ENCODE data around the gene LEP. TPM values are rescaled to one million over a fixed set of nuclear protein-coding genes. Genes with fewer than 3 reads are reported as not detected.
A peak's percentile ranks its signal among the peaks of the same experiment; 100 is the strongest.
"Not testable (repeated sequence)": the region's sequence is repeated elsewhere in the genome, so short reads cannot be mapped to it uniquely, and the experiment has no call there.

The LEP gene
- total RNA-seq, 1 experiment from 2014 or later = not detected

GRCh38 chr7:128236924-128237586, 4.0 kb upstream of the LEP start:
- Histone ChIP-seq H3K4me1 (ENCODE audit: control insufficient read depth in 1 of 2, insufficient read depth in 2 of 2, low read length in 2 of 2) (peaks cover 0 to 9% of the 10 kb centered on the region in 2 experiments; a peak in 2 of 4 replicates), H3K9ac (ENCODE audit: low read length) (no peak overlapping the region), H3K36me3 (ENCODE audit: control insufficient read depth in 1 of 2, insufficient read depth in 2 of 2, low read length in 2 of 2) (no peaks in the 10 kb centered on the region), H4K20me1 (ENCODE audit: insufficient read depth) (no peaks in the 10 kb centered on the region), H2AFZ (ENCODE audit: low read depth, low read length, poor library complexity, severe bottlenecking) (no peak overlapping the region), H3K9me2 (ENCODE audit: insufficient read depth) (no peaks in the 10 kb centered on the region), H3K9me3 (ENCODE audit: control insufficient read depth in 1 of 2, insufficient read depth in 1 of 2, low read depth in 1 of 2, low read length in 2 of 2) (no peaks in the 10 kb centered on the region), H3K79me2 (ENCODE audit: insufficient read depth, low read length) (no peaks in the 10 kb centered on the region), H3K4me3 (replicated peaks in 1 of 2; ENCODE audit: low read depth in 1 of 2, low read length in 2 of 2) (no peak overlapping the region), H3K4me2 (ENCODE audit: low read length) (peak overlapping the region; percentile 31; the same call in 1 of the 2 replicates), H3K27ac (ENCODE audit: low read depth, low read length) (no peak overlapping the region), H3K27me3 (ENCODE audit: insufficient read depth, low read length) (no peaks in the 10 kb centered on the region)
- ChIA-PET CTCF (no interaction called here), RAD21 (ENCODE audit: low non-redundant PET in 1 of 2, low total read pairs in 2 of 2, uncharacterized antibody in 2 of 2, unreplicated experiment in 2 of 2) (no interaction called here), POLR2A (no interaction called here)
- ATAC-seq (peak; percentile 57), DNase-seq (ENCODE audit: low read depth, low spot score) (no peak)
- TF ChIP-seq MAX (IDR thresholded peaks at IDR 0.05) = no peak
- no peak for TF ChIP-seq SP1 (IDR thresholded peaks at IDR 0.05; ENCODE audit: low read depth)
- no peak for TF ChIP-seq TCF7L2 (IDR thresholded peaks at IDR 0.05; ENCODE audit: borderline replicate concordance, extremely low read depth, insufficient read depth, insufficient read length)
- no peak for TF ChIP-seq RAD21 (IDR thresholded peaks at IDR 0.05; ENCODE audit: low read depth)
- TF ChIP-seq POLR2A (IDR thresholded peaks at IDR 0.05; ENCODE audit: borderline replicate concordance, extremely low read depth, insufficient read depth, insufficient read length) = no peak
- BruUV-seq (replicated peaks) = no TSS peak
- intact Hi-C loops (cut with micrococcal nuclease) = no loop called here

- H3K27ac ChIP-seq (ENCODE audit: low read depth, low read length); BruUV-seq (replicated peaks); H3K79me2 ChIP-seq (ENCODE audit: insufficient read depth, low read length); intact Hi-C loops (cut with micrococcal nuclease); H3K4me2 ChIP-seq (ENCODE audit: low read length); CTCF ChIA-PET; H3K27me3 ChIP-seq (ENCODE audit: insufficient read depth, low read length); POLR2A ChIA-PET; ATAC-seq; H4K20me1 ChIP-seq (ENCODE audit: insufficient read depth); H3K9me3 ChIP-seq (ENCODE audit: control insufficient read depth in 1 of 2, insufficient read depth in 1 of 2, low read depth in 1 of 2, low read length in 2 of 2); H3K9ac ChIP-seq (ENCODE audit: low read length); H3K4me1 ChIP-seq (ENCODE audit: control insufficient read depth in 1 of 2, insufficient read depth in 2 of 2, low read length in 2 of 2); H2AFZ ChIP-seq (ENCODE audit: low read depth, low read length, poor library complexity, severe bottlenecking); DNase-seq (ENCODE audit: low read depth, low spot score); RAD21 ChIA-PET (ENCODE audit: low non-redundant PET in 1 of 2, low total read pairs in 2 of 2, uncharacterized antibody in 2 of 2, unreplicated experiment in 2 of 2); H3K4me3 ChIP-seq (replicated peaks in 1 of 2; ENCODE audit: low read depth in 1 of 2, low read length in 2 of 2); H3K36me3 ChIP-seq (ENCODE audit: control insufficient read depth in 1 of 2, insufficient read depth in 2 of 2, low read length in 2 of 2); H3K9me2 ChIP-seq (ENCODE audit: insufficient read depth): not testable (repeated sequence)
- TF ChIP-seq CBX3 (IDR thresholded peaks at IDR 0.05; ENCODE audit: low read depth) = peak; percentile 32; the same call in 1 of the 2 replicates
These were observed 1.9 kb upstream of the LEP start for GRCh38 chr7:128239146-128239545.
